CD4-positive, alpha-beta T cell (primary cell): ENCODE data around the gene HIVEP3. TPM values are rescaled to one million over a fixed set of nuclear protein-coding genes. Genes with fewer than 3 reads are reported as not detected.

Experiments used
- ATAC-seq: fragments of 200-7000 bp; cut with Tn5 transposase; one replicate; pipeline ENCODE4 v1.10.0; 2022; ENCODE audit warnings: mild to moderate bottlenecking; ENCODE audit not compliant: poor library complexity
- CTCF ChIA-PET: fragments of 350-600 bp; sonication (Branson Sonifier 250); formaldehyde crosslinking; loops from one replicate; lab custom pipeline; 2021; ENCODE audit warnings: antibody characterized with exemption, inconsistent platforms; lab: Charles Lee
- POLR2A ChIA-PET: fragments of 350-600 bp; sonication (Branson Sonifier 250); formaldehyde crosslinking; loops from one replicate; lab custom pipeline; 2021; ENCODE audit warnings: antibody characterized with exemption, inconsistent platforms; lab: Charles Lee
- DNase-seq, 14 experiments: peaks; one replicate each; pipeline ENCODE4 v3.0.0-alpha.2; 2013 to 2020; ENCODE audit warnings: mixed read lengths in 2 of 14
- H3K27ac ChIP-seq, 2 donors: one replicate each; pipeline versions ENCODE4 v1.5.1 to v1.7.0; 2013; ENCODE audit warnings: low read length in 2 of 2, low read depth in 1 of 2, mild to moderate bottlenecking in 1 of 2
- H3K27me3 ChIP-seq, 2 experiments: 1 replicate in 1 of 2; 2 replicates in 1 of 2; pipeline versions ENCODE4 v1.6.1 to v1.7.0; 2013; ENCODE audit warnings: low read length in 2 of 2, control low read depth in 1 of 2, mild to moderate bottlenecking in 1 of 2, moderate library complexity in 1 of 2; ENCODE audit not compliant: insufficient read depth in 2 of 2, control insufficient read depth in 1 of 2
- H3K36me3 ChIP-seq: one replicate; pipeline ENCODE4 v1.6.1; 2013; ENCODE audit warnings: low read length, control low read depth; ENCODE audit not compliant: insufficient read depth
- H3K4me1 ChIP-seq: one replicate; pipeline ENCODE4 v1.6.1; 2013; ENCODE audit warnings: low read length, control low read depth; ENCODE audit not compliant: insufficient read depth
- H3K4me3 ChIP-seq: one replicate; pipeline ENCODE4 v1.5.1; 2013; ENCODE audit warnings: mild to moderate bottlenecking, low read length, moderate library complexity
- H3K9me3 ChIP-seq, 2 experiments: 1 replicate in 1 of 2; 2 replicates in 1 of 2; pipeline versions ENCODE4 v1.6.1 to v1.7.0; 2013; ENCODE audit warnings: low read length in 2 of 2, mild to moderate bottlenecking in 2 of 2, control low read depth in 1 of 2, moderate library complexity in 1 of 2; ENCODE audit not compliant: control insufficient read depth in 1 of 2, insufficient read depth in 1 of 2
- H3K27ac Mint-ChIP-seq: one replicate; pipeline ENCODE4 v1.8.0; 2020; ENCODE audit warnings: mixed read lengths
- H3K27me3 Mint-ChIP-seq: one replicate; pipeline ENCODE4 v1.8.0; 2021; ENCODE audit warnings: mixed read lengths
- H3K36me3 Mint-ChIP-seq: one replicate; pipeline ENCODE4 v1.8.0; 2021; ENCODE audit warnings: low read depth, mixed read lengths
- H3K4me1 Mint-ChIP-seq: one replicate; pipeline ENCODE4 v1.8.0; 2021; ENCODE audit warnings: low read depth, mixed read lengths
- H3K4me3 Mint-ChIP-seq: one replicate; pipeline ENCODE4 v1.8.0; 2020; ENCODE audit warnings: mild to moderate bottlenecking, mixed read lengths
- H3K9me3 Mint-ChIP-seq: one replicate; pipeline ENCODE4 v1.8.0; 2020; ENCODE audit warnings: mixed read lengths
- CTCF ChIP-seq: fragments of 200-600 bp; IDR thresholded peaks from one replicate; pipeline ENCODE4 v1.8.0; 2022; ENCODE audit warnings: antibody characterized with exemption, mild to moderate bottlenecking
- intact Hi-C, 2 experiments: fragments of 100-400 bp; cut with DNase I in 1 of 2; cut with micrococcal nuclease in 1 of 2; formaldehyde crosslinking; loops; one replicate each; pipeline versions ENCODE4 v1.15.1 to v1.9.0; 2023 to 2025; cut with DNase I, micrococcal nuclease
- total RNA-seq, 174 experiments: library from RNA in 2 of 174; stranded (reverse) in 2 of 174; gene quantifications; one replicate each; pipeline ENCODE4 v1.2.3 and lab custom pipeline; 2021 to 2026

Gene HIVEP3
- total RNA-seq, 2 experiments from 2014 or later, result 5.1 to 5.4 TPM

DNA sequence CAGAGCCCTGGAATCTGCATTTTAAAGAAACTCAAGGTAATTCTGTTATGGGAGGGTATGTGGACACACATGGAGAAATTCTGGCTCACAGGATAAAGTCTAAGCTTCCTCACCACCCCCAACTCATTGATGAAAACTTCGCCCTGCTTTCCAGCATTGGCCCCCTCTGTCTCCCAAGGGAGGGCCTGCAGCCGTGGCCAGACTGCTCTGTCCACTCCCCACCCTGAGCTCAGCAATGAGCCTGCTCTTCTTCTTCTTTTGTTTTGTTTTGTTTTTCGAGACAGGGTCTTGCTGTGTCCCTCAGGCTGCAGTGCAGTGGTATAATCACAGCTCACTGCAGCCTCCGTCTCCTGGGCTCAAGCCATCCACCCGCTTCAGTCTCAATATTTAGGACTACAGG, 297.5 kb downstream of the HIVEP3 start:
- Histone ChIP-seq H3K9me3 (no peaks in the 10 kb centered on the region), H3K27ac (no peak overlapping the region), H3K36me3 (peaks cover 5% of the 10 kb centered on the region), H3K4me3 (no peak overlapping the region), H3K27me3 (no peaks in the 10 kb centered on the region), H3K4me1 (peaks cover 16% of the 10 kb centered on the region)
- DNase-seq, result no peak
- Mint-ChIP-seq H3K27me3 (no peaks in the 10 kb centered on the region), H3K4me3 (no peak overlapping the region), H3K4me1 (peaks cover 24% of the 10 kb centered on the region), H3K27ac (no peak overlapping the region), H3K36me3 (no peaks in the 10 kb centered on the region), H3K9me3 (no peaks in the 10 kb centered on the region)
- POLR2A ChIA-PET, result no interaction called here
- TF ChIP-seq CTCF, result no peak
- CTCF ChIA-PET, result no interaction called here
- intact Hi-C loops, result no loop called here
- ATAC-seq, result no peak

DNA sequence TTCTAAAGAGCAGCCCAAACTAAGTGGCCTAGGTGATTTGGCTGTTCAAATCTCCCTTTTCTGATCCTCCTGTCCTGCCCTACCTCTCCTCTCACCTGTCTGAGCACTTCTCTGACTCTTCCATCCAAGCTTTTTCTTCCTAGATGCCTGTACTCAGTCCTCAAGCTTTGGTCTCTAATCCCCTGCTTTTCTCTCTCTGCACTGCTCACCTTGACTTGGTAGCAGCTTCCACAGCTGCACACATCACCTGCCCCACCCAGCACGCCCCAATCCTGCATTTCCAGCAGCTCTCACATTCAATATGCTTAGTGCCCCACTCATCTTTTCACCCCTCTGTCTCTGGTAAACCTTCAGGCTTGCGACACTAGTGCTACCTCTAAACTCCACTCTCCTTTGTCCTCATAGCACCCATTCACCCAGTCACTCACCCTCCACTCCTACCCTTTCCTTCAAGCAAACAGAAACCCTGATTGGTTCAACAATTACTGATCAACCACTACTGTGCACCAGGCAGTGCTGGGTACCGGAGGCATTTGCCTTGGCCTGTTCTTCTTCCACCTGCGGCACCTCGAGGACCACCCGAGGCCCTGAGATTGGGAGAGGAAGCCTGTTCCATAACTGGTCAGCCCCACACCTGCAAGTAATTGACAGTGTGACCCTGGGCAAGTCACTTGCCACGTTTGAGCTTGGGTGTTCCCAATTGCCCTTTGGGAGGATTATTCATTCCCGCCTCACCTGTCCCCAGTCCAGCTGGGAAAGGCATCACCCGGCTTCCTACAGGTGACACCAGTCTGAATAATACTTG, 298.2 kb downstream of the HIVEP3 start:
- no peak overlapping the region for H3K4me3 Mint-ChIP-seq
- Histone ChIP-seq H3K9me3 (no peaks in the 10 kb centered on the region), H3K4me1 (peaks cover 16% of the 10 kb centered on the region), H3K27ac (no peak overlapping the region), H3K36me3 (peaks cover 5% of the 10 kb centered on the region), H3K27me3 (no peaks in the 10 kb centered on the region), H3K4me3 (no peak overlapping the region)
- no peak overlapping the region for H3K27ac Mint-ChIP-seq
- ChIA-PET CTCF (no interaction called here), POLR2A (no interaction called here)
- no peaks in the 10 kb centered on the region for H3K27me3 Mint-ChIP-seq
- intact Hi-C loops, result no loop called here
- no peaks in the 10 kb centered on the region for H3K9me3 Mint-ChIP-seq
- no peak for TF ChIP-seq CTCF
- peaks cover 24% of the 10 kb centered on the region for H3K4me1 Mint-ChIP-seq
- H3K36me3 Mint-ChIP-seq, result no peaks in the 10 kb centered on the region
- no peak for DNase-seq
- ATAC-seq, result no peak

GRCh38 chr1:41619511-41620364, 299.0 kb downstream of the HIVEP3 start:
- intact Hi-C loops, result no loop called here
- peaks cover 16% of the 10 kb centered on the region for H3K4me1 ChIP-seq
- ChIA-PET POLR2A (no interaction called here), CTCF (no interaction called here)
- no peaks in the 10 kb centered on the region for H3K27me3 ChIP-seq
- H3K36me3 ChIP-seq, result peaks cover 5% of the 10 kb centered on the region
- H3K9me3 Mint-ChIP-seq, result no peaks in the 10 kb centered on the region
- H3K36me3 Mint-ChIP-seq, result no peaks in the 10 kb centered on the region
- no peak overlapping the region for H3K27ac Mint-ChIP-seq
- no peaks in the 10 kb centered on the region for H3K9me3 ChIP-seq
- no peak overlapping the region for H3K4me3 ChIP-seq
- no peak overlapping the region for H3K4me3 Mint-ChIP-seq
- peaks cover 24% of the 10 kb centered on the region for H3K4me1 Mint-ChIP-seq
- no peak for TF ChIP-seq CTCF
- ATAC-seq (no peak), DNase-seq (no peak)
- H3K27me3 Mint-ChIP-seq, result no peaks in the 10 kb centered on the region
- H3K27ac ChIP-seq, result no peak overlapping the region
